NCI-H1694 treated with DMSO at 0.1 percent for 48 hours (cell line): ENCODE measurements around the gene RPS6KC1.
"Not testable (repeated sequence)": the region's sequence is repeated elsewhere in the genome, so short reads cannot be mapped to it uniquely, and the experiment has no call there.

Experiments
- DNase-seq: peaks from one replicate; lab custom pipeline; 2025; lab: John Stamatoyannopoulos, UW

The RPS6KC1 gene

GRCh38 chr1:213154056-213154685 is 103.1 kb downstream of the RPS6KC1 start:
- no peak for DNase-seq

- DNase-seq, result no peak
These were observed 108.3 kb downstream of the RPS6KC1 start for GRCh38 chr1:213159376-213159775.

- DNase-seq, result not testable (repeated sequence)
These were observed 109.4 kb downstream of the RPS6KC1 start for GRCh38 chr1:213160442-213160841.

- DNase-seq, result no peak
These were observed 111.3 kb downstream of the RPS6KC1 start for GRCh38 chr1:213162338-213162737.

- DNase-seq, result no peak
These were observed 111.8 kb downstream of the RPS6KC1 start for GRCh38 chr1:213162862-213163261.

- DNase-seq, result no peak
These were observed 112.3 kb downstream of the RPS6KC1 start for GRCh38 chr1:213163278-213163711.

- no peak for DNase-seq
These were observed 113.5 kb downstream of the RPS6KC1 start for GRCh38 chr1:213164561-213164960.

GRCh38 chr1:213166852-213167251 is 115.8 kb downstream of the RPS6KC1 start:
- DNase-seq, result no peak

- no peak for DNase-seq
These were observed 120.7 kb downstream of the RPS6KC1 start for GRCh38 chr1:213171711-213172110.

GRCh38 chr1:213176341-213176740 is 125.3 kb downstream of the RPS6KC1 start:
- DNase-seq, result no peak

- no peak for DNase-seq
These were observed 128.7 kb downstream of the RPS6KC1 start for GRCh38 chr1:213179784-213180183.

- no peak for DNase-seq
These were observed 129.8 kb downstream of the RPS6KC1 start for GRCh38 chr1:213180833-213181232.

GRCh38 chr1:213183036-213183672 is 132.1 kb downstream of the RPS6KC1 start:
- DNase-seq, result no peak

- no peak for DNase-seq
These were observed 135.1 kb downstream of the RPS6KC1 start for GRCh38 chr1:213186168-213186567.

GRCh38 chr1:213192026-213192425 is 141.0 kb downstream of the RPS6KC1 start:
- DNase-seq, result no peak

- DNase-seq, result no peak
These were observed 143.3 kb downstream of the RPS6KC1 start for GRCh38 chr1:213194383-213194782.

- DNase-seq, result no peak
These were observed 143.8 kb downstream of the RPS6KC1 start for GRCh38 chr1:213194855-213195254.

GRCh38 chr1:213196328-213197054 is 145.4 kb downstream of the RPS6KC1 start:
- not testable (repeated sequence) for DNase-seq

GRCh38 chr1:213200630-213201029 is 149.6 kb downstream of the RPS6KC1 start:
- DNase-seq, result no peak

- DNase-seq, result no peak
These were observed 150.5 kb downstream of the RPS6KC1 start for GRCh38 chr1:213201380-213202155.

GRCh38 chr1:213211201-213211600 is 160.2 kb downstream of the RPS6KC1 start:
- DNase-seq, result no peak

- DNase-seq, result not testable (repeated sequence)
These were observed 168.0 kb downstream of the RPS6KC1 start for GRCh38 chr1:213219076-213219475.
